GM12801 (cell line): ENCODE measurements around the gene NEK11.

ENCODE experiments used
- TF ChIP-seq, protein P1 (sequence below): IDR thresholded peaks from one replicate; pipeline ENCODE4 v1.5.1; 2011; ENCODE audit warnings: control low read depth; ENCODE audit not compliant: insufficient read length; ENCODE audit errors: extremely low read depth

NEK11 gene

DNA sequence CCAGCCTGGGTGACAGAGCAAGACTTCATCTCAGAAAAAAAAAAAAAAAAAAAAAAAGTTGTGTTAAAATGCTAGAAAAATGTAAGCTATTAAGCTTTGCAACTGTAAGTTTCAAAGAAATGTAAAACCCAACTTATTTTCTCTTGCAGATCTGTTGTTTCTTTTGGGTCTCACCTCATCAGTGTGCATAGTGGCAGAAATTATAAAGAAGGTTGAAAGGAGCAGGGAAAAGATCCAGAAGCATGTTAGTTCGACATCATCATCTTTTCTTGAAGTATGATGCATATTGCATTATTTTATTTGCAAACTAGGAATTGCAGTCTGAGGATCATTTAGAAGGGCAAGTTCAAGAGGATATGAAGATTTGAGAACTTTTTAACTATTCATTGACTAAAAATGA, 25.6 kb upstream of the NEK11 start:
- TF ChIP-seq, protein P1, sequence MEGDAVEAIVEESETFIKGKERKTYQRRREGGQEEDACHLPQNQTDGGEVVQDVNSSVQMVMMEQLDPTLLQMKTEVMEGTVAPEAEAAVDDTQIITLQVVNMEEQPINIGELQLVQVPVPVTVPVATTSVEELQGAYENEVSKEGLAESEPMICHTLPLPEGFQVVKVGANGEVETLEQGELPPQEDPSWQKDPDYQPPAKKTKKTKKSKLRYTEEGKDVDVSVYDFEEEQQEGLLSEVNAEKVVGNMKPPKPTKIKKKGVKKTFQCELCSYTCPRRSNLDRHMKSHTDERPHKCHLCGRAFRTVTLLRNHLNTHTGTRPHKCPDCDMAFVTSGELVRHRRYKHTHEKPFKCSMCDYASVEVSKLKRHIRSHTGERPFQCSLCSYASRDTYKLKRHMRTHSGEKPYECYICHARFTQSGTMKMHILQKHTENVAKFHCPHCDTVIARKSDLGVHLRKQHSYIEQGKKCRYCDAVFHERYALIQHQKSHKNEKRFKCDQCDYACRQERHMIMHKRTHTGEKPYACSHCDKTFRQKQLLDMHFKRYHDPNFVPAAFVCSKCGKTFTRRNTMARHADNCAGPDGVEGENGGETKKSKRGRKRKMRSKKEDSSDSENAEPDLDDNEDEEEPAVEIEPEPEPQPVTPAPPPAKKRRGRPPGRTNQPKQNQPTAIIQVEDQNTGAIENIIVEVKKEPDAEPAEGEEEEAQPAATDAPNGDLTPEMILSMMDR, result no peak

DNA sequence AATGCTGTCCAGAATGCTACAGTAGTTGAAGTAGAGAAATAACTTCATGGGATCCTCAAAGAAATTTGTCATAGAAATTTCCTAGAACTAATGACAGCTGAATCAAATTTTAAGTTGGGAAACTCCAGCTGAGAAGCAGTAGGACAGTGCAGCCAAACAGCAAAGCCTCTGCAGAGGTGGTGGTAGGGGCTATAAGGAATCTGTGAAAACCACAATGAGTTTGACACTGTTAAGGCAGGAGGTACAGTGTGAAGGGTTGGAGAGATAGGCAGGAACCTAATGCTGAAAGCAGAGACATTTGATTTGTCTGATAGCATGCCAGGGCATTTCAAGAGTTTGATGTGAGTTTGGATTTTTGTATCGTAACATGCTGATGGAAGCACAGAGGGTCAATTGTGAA, 22.1 kb upstream of the NEK11 start:
- TF ChIP-seq, protein P1, result no peak

DNA sequence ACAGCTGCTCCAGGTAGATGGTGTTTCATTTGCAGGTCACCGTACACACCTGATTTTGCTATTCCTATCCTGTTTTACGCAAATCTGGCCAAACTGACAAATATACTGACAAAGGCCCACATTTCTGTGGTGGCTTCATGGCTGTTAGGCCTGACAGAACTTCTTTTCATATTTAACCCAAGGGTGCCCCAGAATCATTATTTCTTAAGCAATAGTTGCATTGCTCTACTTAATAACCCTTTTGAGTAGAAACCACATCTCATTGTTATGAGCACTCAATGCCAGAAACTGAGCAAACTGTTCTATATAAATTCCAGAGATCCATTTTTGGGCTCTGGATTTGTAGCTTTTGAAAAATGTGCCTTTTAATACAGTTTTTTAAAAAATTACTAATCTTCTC, 19.4 kb upstream of the NEK11 start:
- TF ChIP-seq, protein P1, result no peak

DNA sequence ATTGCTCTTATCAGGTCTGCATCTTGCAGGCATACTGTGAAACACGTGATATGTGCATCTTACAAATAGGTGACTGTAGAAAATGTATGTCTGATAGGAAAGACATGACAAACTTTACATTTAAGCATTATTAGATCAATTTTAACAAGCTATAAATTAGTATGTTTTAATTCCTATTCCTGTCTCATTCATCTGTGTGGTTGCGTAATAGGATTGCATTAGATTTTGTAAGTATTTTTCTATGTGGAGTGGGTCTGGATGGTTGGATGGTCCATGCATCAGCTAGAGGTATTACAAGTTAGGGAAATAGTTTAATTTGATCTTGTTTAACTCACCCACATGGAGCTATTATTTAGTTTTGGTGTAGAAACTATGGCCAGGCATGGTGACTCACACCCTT, 18.9 kb upstream of the NEK11 start:
- TF ChIP-seq, protein P1, result no peak

DNA sequence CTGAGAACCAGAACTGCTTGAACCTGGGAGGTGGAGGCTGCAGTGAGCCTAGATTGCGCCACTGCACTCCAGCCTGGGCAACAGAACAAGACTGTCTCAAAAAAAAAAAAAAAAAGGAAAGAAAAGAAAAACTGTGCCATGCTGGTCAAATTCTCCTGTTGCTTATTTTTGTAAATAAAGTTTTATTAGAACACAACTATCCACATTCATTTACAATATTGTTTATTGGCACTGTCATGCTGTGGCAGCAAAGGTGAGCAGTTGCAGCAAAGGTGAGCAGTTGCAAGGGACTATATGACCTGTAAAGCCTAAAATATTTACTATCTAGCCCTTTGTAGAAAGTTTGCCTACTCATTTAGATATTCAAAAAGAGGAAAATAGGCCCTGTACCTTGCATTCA, 18.4 kb upstream of the NEK11 start:
- TF ChIP-seq, protein P1, result no peak

DNA sequence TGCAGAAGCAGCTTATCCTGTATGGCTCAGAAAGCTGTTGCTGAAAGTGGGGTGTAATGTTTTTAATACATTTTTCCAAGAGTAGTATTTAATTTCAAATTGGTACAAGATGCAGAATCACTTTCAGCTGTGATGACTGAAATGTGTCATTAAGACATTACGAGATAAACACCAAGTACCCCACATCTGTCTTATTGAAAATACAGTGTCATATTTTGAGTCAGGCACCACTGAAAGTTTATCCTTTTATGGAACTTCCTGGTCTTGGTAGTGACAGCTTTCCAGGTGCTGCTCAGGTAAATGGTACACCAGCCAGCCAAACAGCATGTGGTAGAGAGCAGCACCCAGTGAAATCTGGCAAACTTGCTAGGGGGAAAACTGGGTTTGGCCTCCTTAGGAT, 17.0 kb upstream of the NEK11 start:
- TF ChIP-seq, protein P1, result no peak

DNA sequence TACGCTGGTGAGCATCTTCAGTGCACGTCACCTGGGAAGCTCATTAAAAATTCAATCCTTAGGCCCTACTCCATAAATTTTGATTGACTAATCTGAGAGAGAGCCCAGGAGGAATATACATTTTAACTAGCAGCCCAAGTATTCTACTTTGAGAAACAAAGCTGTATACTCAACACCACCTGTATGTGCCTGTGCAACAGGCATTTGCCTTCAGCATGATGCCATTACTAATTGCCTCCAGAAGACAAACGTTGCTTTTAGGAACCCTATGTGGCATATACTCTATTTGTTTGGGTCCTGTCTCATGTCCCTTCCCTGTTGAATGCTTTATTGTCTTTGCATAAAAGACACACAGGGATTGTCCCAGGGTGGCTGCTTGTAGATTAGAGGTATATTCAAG, 7.7 kb upstream of the NEK11 start:
- TF ChIP-seq, protein P1, result no peak
